Mesenteric fat pad (tissue), 1 donor: ENCODE data around the gene DIO3. TPM values are rescaled to one million over a fixed set of nuclear protein-coding genes. Genes with fewer than 3 reads are reported as not detected.

ENCODE experiments used
- DNase-seq: peaks from one replicate; pipeline ENCODE4 v3.0.0-alpha.2; 2020; ENCODE audit warnings: low spot score
- long read RNA-seq: library from polyadenylated mRNA; unstranded; transcript quantifications from one replicate; pipeline ENCODE4 v2.0.0, GENCODE V29; 2020
- total RNA-seq: library from RNA; stranded (reverse); fragmentation: NEBNext Ultra II Directional; extraction: Animal tissue kit (Norgen Biotek cat#: 25700); gene quantifications from one replicate; pipeline ENCODE4 v1.2.1, GENCODE V29; 2021
- donor health status: DM: yes; HTN: yes; CAD: no.

DIO3 gene
- 6.4 TPM for total RNA-seq
- long read RNA-seq, transcript DIO3-201 (1 exons, 2,102 nt) = major isoform, 11 of 12 reads
- long read RNA-seq, partial matches to known transcripts = 0 of 12 reads
- long read RNA-seq, other reads (novel, unspliced or antisense) = 1 of 12 reads

DNA sequence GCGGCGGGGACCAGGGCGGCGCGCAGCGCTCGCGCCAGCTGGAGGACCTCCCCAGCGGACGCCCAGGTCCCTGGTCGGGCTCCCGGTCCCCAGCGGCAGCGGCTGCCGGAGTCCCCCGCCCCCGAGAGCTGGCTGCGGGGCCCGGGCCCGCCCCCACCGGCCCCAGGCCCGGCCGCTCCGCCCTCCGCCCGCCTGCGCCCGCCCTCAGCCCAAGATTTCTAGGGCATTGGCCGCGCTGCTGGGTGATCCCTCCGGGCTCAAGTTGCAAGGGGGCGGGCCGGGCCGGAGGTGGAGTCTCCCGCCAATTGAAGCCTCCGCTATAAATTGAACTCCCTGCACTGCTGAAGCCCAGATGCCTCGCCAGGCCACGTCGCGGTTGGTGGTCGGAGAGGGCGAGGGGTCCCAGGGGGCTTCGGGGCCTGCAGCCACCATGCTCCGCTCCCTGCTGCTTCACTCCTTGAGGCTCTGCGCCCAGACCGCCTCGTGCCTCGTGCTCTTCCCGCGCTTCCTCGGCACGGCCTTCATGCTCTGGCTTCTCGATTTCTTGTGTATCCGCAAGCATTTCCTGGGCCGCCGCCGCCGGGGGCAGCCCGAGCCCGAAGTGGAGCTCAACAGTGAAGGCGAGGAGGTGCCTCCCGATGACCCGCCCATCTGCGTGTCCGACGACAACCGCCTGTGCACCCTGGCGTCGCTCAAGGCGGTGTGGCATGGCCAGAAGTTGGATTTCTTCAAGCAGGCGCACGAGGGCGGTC, at the start of gene DIO3:
DIO3 (plus strand) TSS at position 351 of the 752 bp plus-strand sequence.
- DNase-seq = no peak

GRCh38 chr14:101511620-101512375, 49.5 kb upstream of the DIO3 start:
- no peak for DNase-seq

GRCh38 chr14:101512376-101512695, 49.0 kb upstream of the DIO3 start:
- DNase-seq = no peak

GRCh38 chr14:101514136-101514535, 47.2 kb upstream of the DIO3 start:
- DNase-seq = no peak

DNA sequence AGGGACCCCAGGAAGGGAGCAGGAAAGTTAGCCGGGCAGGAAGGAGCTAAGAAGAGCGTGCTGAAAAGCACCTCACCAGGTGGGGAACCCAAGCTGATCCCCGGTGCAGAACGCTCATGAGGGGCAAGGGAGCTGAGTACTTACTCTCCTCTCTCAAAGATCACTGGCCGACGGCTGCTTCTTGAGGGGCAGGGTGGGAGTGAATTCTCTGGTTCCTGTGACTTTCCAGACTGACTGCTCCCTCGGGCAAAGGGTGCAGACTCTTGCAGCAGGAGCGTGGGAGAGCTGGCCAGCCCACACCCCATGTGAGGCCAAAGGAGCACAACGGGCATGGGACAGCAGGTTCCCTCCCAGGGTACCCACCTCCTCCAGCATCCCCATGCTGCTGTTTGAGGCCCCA, 44.9 kb upstream of the DIO3 start:
- DNase-seq = no peak

GRCh38 chr14:101518611-101519473, 42.5 kb upstream of the DIO3 start:
- no peak for DNase-seq

- DNase-seq = no peak
Observed at GRCh38 chr14:101520621-101521472, 40.4 kb upstream of the DIO3 start.

- no peak for DNase-seq
Observed at GRCh38 chr14:101521473-101521915, 39.8 kb upstream of the DIO3 start.

- DNase-seq = no peak
Observed at GRCh38 chr14:101521978-101522377, 39.3 kb upstream of the DIO3 start.

DNA sequence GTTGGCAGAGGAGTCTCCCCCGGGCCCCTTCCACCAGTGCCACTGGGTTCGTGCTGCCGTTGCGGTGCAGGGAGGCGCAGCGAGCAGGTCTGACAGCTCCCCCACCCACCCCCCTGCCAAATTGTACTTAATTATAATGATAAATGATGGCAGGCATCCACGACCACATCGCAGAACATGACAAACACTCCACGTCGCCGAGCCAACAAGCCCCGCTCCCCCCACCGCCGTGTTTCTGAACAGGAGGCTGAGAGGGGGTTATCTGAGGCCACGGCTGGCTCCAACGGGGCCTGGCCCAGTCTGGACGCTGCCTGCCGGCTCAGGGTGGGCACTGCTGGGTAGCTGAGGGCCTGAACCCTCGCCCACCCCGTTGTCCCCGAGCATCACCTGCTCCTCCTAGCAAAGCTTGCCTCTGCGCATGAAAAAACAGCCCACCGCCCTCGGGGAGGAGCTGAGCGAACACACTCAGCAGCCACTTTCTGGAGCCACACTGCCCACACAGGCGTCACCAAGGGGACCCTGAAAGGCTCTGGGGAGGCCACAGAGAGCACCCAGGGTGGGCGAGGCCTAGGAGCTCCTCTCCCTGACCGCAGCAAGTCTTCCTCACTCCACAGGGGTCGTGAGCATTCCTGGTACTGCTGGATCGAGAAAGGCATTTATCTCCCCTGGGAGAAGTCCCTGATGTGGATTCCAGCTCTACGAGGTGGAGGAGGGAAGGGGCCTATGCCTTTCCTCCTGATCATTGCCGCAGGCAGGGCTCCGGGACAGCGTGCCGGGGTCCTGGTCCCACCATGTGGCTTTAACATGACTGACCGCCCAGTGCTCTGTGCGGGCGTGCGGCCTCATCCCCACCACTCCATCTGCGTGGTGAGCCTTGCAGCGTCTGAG, 35.4 kb upstream of the DIO3 start:
- no peak for DNase-seq

- DNase-seq = no peak
Observed at GRCh38 chr14:101527987-101528386, 33.3 kb upstream of the DIO3 start.

- no peak for DNase-seq
Observed at GRCh38 chr14:101529079-101529478, 32.2 kb upstream of the DIO3 start.

DNA sequence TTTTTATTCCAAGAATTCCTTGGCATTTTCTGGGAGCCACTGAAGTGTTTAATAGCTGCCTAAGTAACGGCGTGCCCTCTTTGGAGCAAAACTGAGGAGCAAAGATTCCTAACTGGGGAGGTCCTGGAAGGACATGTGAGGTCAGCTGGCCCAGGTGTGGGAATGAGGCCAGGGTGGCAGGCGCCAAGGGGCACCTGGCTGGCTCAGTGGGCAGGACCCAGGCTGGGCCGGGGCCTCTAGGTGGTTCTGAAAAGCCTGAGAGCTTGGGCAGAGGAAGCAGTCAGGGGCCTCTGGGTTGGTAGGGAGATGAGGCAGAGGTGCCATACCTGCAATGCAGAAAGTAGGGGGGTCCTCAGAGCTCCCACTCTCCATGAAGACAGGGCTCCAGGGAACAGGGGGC, 27.1 kb upstream of the DIO3 start:
- DNase-seq = no peak

GRCh38 chr14:101535232-101535631, 26.1 kb upstream of the DIO3 start:
- no peak for DNase-seq

DNA sequence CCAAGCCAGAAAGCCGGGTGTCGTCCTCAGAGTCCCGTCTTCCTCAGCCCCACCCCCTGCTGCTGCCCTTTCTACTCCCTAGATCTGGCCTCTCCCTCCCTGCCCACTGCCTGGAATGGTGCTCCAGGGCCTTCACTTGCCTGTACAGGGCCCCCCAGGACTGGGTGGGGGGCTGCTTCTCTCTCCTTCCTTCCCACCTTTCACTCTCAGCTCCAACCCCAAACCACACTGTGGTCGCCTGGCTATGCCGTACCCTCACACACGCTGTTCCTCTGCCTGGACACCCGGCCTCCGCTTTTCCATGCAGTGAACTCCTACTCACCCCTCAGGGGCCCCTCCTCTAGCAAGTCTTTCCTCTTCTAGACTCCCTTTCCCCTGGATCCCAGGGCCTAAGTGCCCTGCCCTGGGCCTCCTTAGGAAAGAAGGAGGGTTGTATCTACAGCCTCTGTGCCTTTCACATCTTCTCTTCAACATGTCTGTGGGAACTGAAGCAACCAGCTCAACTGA, 25.5 kb upstream of the DIO3 start:
- DNase-seq = no peak

DNA sequence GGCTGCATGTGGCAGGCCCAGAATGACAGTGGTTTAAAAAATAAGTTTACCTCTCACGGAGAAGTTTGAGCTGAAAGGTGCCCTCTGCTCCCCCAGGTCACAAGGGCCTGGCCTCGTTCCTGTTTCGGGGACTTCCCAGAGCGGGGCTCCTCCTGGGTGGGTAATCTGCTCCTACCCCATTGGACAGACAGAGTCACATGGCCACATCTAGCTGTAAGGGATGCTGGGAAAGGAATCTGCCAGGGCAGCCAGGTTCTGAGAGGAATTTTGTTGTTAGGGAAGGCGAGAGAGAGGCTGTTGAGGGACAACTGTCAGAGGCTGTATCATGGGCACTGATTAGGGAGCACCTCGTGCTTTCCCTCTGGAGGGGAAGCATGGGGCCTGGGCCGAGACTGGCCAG, 24.0 kb upstream of the DIO3 start:
- no peak for DNase-seq

- DNase-seq = no peak
Observed at GRCh38 chr14:101538878-101539277, 22.4 kb upstream of the DIO3 start.

- no peak for DNase-seq
Observed at GRCh38 chr14:101539880-101540279, 21.4 kb upstream of the DIO3 start.
